HG03175 (cell line): ENCODE data around the gene PLP1.
"Not testable (repeated sequence)": the region's sequence is repeated elsewhere in the genome, so short reads cannot be mapped to it uniquely, and the experiment has no call there.

Experiments used
- ATAC-seq: cut with Tn5 transposase; IDR thresholded peaks from one replicate; pipeline ENCODE4 v1.9.1; 2021; ENCODE audit warnings: mild to moderate bottlenecking, moderate library complexity; ENCODE audit not compliant: unreplicated experiment

The PLP1 gene

GRCh38 chrX:103776546-103776945, at the start of gene PLP1:
Gene PLP1 (plus strand): TSS chrX:103776840. CDS start chrX:103776996, 156 bp downstream.
- ATAC-seq: no peak

GRCh38 chrX:103727115-103727514, 49.5 kb upstream of the PLP1 start:
- ATAC-seq: no peak

- ATAC-seq: no peak
These were observed 47.6 kb upstream of the PLP1 start for GRCh38 chrX:103729015-103729414.

GRCh38 chrX:103730147-103730795, 46.4 kb upstream of the PLP1 start:
- no peak for ATAC-seq

GRCh38 chrX:103730796-103731493, 45.7 kb upstream of the PLP1 start:
- ATAC-seq: no peak

GRCh38 chrX:103733017-103733416, 43.6 kb upstream of the PLP1 start:
- ATAC-seq: no peak

- no peak for ATAC-seq
These were observed 42.4 kb upstream of the PLP1 start for GRCh38 chrX:103734125-103734760.

GRCh38 chrX:103737696-103738095, 38.9 kb upstream of the PLP1 start:
- ATAC-seq: no peak

- ATAC-seq: no peak
These were observed 37.2 kb upstream of the PLP1 start for GRCh38 chrX:103739421-103739820.

GRCh38 chrX:103741879-103742278, 34.8 kb upstream of the PLP1 start:
- no peak for ATAC-seq

- no peak for ATAC-seq
These were observed 34.3 kb upstream of the PLP1 start for GRCh38 chrX:103742339-103742738.

GRCh38 chrX:103747163-103747562, 29.5 kb upstream of the PLP1 start:
- ATAC-seq: no peak

GRCh38 chrX:103754401-103754800, 22.2 kb upstream of the PLP1 start:
- no peak for ATAC-seq

GRCh38 chrX:103756736-103757135, 19.9 kb upstream of the PLP1 start:
- no peak for ATAC-seq

- no peak for ATAC-seq
These were observed 18.1 kb upstream of the PLP1 start for GRCh38 chrX:103758555-103758954.

- not testable (repeated sequence) for ATAC-seq
These were observed 13.1 kb upstream of the PLP1 start for GRCh38 chrX:103763541-103763940.

GRCh38 chrX:103766813-103767555, 9.7 kb upstream of the PLP1 start:
- not testable (repeated sequence) for ATAC-seq

GRCh38 chrX:103773445-103773844, 3.2 kb upstream of the PLP1 start:
- no peak for ATAC-seq

- no peak for ATAC-seq
These were observed 2.5 kb upstream of the PLP1 start for GRCh38 chrX:103774070-103774642.

- no peak for ATAC-seq
These were observed 2.6 kb downstream of the PLP1 start for GRCh38 chrX:103779141-103779789.
